ENCODE measurements around the gene EFNA2. TPM values are rescaled to one million over a fixed set of nuclear protein-coding genes. Genes with fewer than 3 reads are reported as not detected.

The EFNA2 gene
- polyA plus RNA-seq, 1 of the 3 experiments (the other 2 are of a cell fraction) = 1.1 TPM

- TF ChIP-seq USF2 (IDR thresholded peaks at IDR 0.05; ENCODE audit: borderline replicate concordance, low read depth, low read length) (no peak), RCOR1 (IDR thresholded peaks at IDR 0.05; ENCODE audit: low read length) (no peak), ELF1 (IDR thresholded peaks at IDR 0.05) (no peak)
Measured at GRCh38 chr19:1277061-1277460, 8.6 kb upstream of the EFNA2 start (continued).

GRCh38 chr19:1278074-1278473, 7.6 kb upstream of the EFNA2 start:
- Histone ChIP-seq H3K9me2 (no peaks in the 10 kb centered on the region), H2AFZ (ENCODE audit: low read depth) (no peak overlapping the region), H3K36me3 (replicated peaks in 1 of 2; ENCODE audit: control insufficient read depth in 1 of 2, insufficient read depth in 2 of 2, low read length in 1 of 2) (peaks cover 25 to 37% of the 10 kb centered on the region in 2 experiments), H3K4me2 (no peak overlapping the region), H3K4me3 (ENCODE audit: low read depth in 2 of 2, low read length in 1 of 2) (no peak overlapping the region), H3K9me3 (no peaks in the 10 kb centered on the region), H3K27ac (ENCODE audit: low read depth in 2 of 2, low read length in 1 of 2) (no peak overlapping the region), H3K79me2 (ENCODE audit: insufficient read depth) (peaks cover 34% of the 10 kb centered on the region), H3K9ac (no peak overlapping the region), H4K20me1 (ENCODE audit: insufficient read depth) (peaks cover 24% of the 10 kb centered on the region), H3K27me3 (ENCODE audit: insufficient read depth) (no peaks in the 10 kb centered on the region), H3F3A (replicated peaks; ENCODE audit: insufficient read depth) (peaks cover 36% of the 10 kb centered on the region), H3K4me1 (ENCODE audit: control insufficient read depth in 1 of 2, insufficient read depth in 2 of 2, low read depth in 1 of 2, low read length in 1 of 2) (peaks cover 11 to 26% of the 10 kb centered on the region in 2 experiments; a peak in 1 of 4 replicates)
- no peak for DNase-seq
- TF ChIP-seq RAD21 (IDR thresholded peaks at IDR 0.05; ENCODE audit: low read length) (no peak), IRF3 (IDR thresholded peaks at IDR 0.05; ENCODE audit: low read depth, low read length) (no peak), TCF12 (IDR thresholded peaks at IDR 0.05) (no peak), GABPA (IDR thresholded peaks at IDR 0.05; ENCODE audit: low read depth) (no peak), EP300 (IDR thresholded peaks at IDR 0.05; ENCODE audit: borderline replicate concordance in 1 of 2, low read depth in 1 of 2, low read length in 1 of 2) (no peak), ZBTB33 (IDR thresholded peaks at IDR 0.05; ENCODE audit: borderline replicate concordance, low read depth) (no peak), SIN3A (IDR thresholded peaks at IDR 0.05; ENCODE audit: borderline replicate concordance, low read depth, low read length) (no peak), JUND (IDR thresholded peaks at IDR 0.05) (no peak), CTCF (IDR thresholded peaks at IDR 0.05) (no peak)
- 89% methylated on average over 9 of the region's 12 CpGs for WGBS (ENCODE audit: low lambda C conversion rate)
- POLR2A ChIA-PET = interaction anchor here (0.8 to 1.5 kb wide), 2 partner anchors 34 to 193 kb away, joined by 3 to 5 read pairs; no protein-coding TSS in a partner anchor
- CTCF ChIA-PET = interaction anchor here (0.8 to 3.5 kb wide), 9 partner anchors 10 to 167 kb away, joined by 3 to 26 read pairs (median 12); partner anchors contain the start of genes CIRBP and NDUFS7

All from SK-N-SH (cell line).